GM08714 (cell line): Measurements from ENCODE around the gene XRCC1.
"Not testable (repeated sequence)": the region's sequence is repeated elsewhere in the genome, so short reads cannot be mapped to it uniquely, and the experiment has no call there.

Source experiments
- H3K4me3 ChIP-seq: fragments of 200-500 bp; sonication (Bioruptor generic); 2 replicates; pipeline ENCODE4 v1.5.1; 2014; ENCODE audit warnings: mild to moderate bottlenecking, low read length, inconsistent platforms
- ZNF274 ChIP-seq: IDR thresholded peaks from 2 replicates; pipeline ENCODE4 v1.6.1; 2012; ENCODE audit warnings: mild to moderate bottlenecking, low read depth, low read length

Gene XRCC1

DNA sequence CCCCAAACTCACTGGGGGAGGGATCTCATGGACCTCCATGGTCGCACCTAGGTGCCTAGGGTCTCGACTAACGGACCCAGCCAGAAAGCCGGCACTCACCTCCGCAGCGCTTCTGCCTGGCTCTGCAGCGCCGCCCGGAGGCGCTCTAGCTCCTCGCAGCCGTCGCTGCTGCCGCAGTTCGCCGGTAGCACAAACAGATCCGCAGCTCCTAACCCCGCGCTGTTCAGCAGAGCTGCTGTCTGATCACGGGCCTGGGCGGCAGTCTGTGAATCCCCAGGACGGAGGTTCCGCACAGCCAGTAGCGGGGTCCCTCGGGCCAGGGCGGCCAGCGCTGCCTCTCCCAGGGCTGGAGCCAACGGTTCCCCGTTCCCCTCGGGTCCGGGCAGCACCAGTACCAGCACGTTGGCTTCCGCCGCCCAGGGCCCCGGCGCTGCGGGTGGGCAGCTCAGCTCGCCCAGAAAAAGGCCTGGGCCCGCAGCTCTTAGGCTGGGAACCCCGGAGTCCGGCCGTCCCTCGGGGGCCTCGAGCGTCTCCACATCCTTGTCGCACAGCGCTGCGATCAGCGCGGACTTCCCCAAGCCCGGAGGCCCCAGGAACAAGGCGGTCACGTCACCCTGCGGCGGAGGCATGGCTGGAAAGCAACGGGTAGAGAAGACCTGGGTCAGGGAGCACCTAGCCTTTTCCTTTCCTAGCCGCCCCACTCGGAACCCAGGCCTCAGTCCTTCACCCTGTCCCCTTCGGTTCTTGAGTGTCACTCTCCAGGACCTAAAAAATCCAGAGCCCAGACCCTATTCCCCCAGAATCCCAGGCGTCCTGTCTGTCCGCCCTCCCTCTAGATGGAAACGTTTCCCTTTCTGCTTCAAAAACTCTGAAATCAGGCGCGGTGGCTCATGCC lies 19.6 kb upstream of the XRCC1 start:
- no peak for TF ChIP-seq ZNF274
- peak overlapping the region; percentile 78 for H3K4me3 ChIP-seq

DNA sequence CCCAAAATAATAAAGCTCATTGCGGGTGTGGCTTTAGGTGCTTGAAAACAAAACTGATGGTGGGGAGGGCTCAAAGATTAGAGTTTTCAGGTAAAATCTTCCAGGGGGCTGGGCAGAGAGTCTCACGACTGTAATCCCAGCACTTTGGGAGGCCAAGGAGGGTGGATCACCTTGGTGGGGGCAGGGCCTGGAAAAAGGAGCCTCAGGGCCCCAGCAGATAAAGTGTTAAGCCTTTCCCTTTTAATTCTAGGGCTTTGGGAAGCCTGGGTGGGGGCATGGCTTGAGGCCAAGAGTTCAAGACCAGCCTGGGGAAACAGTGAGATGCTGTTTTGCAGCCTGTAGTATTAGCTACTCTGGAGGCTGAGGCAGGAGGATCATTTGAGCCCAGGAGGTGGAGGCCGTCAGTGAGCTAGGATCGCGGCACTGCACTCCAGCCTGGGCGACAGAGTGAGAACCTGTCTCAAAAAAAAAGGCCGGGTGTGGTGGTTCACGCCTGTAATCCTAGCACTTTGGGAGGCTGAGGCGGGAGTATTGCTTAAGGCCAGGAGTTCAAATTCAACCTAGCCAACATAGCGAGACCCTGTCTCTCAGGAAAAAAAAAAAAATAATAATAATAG lies 18.9 kb upstream of the XRCC1 start:
- peak overlapping the region; percentile 78; the same call in 1 of the 2 replicates for H3K4me3 ChIP-seq
- TF ChIP-seq ZNF274, result no peak

DNA sequence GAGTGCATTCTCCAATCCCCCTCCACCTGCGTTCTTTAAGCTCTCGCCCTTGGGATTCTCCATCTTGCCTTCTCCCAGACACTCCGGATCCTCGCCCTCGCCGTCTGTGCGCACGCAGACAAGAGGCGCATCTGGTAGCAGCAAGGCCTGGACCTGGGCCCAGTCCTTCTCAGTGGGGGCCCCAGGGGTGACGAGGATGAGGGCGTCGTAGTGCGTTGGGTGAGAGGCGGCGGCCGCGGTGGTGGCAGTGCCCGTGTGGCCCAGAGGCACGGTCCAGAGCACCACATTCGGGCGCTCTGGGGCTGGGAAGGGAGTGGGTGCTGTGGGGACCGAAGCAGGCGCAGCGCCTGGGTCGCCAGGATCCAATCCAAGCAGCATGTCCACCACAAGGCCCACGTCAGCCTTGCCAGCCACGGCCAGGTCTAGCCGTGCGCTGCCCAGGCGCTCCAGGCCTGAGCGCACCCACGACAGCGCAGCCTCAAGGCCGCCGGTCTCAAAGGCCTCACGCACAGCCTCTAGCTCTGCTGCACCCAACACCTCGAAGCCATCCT lies 17.5 kb upstream of the XRCC1 start:
- TF ChIP-seq ZNF274, result no peak
- no peak overlapping the region for H3K4me3 ChIP-seq

DNA sequence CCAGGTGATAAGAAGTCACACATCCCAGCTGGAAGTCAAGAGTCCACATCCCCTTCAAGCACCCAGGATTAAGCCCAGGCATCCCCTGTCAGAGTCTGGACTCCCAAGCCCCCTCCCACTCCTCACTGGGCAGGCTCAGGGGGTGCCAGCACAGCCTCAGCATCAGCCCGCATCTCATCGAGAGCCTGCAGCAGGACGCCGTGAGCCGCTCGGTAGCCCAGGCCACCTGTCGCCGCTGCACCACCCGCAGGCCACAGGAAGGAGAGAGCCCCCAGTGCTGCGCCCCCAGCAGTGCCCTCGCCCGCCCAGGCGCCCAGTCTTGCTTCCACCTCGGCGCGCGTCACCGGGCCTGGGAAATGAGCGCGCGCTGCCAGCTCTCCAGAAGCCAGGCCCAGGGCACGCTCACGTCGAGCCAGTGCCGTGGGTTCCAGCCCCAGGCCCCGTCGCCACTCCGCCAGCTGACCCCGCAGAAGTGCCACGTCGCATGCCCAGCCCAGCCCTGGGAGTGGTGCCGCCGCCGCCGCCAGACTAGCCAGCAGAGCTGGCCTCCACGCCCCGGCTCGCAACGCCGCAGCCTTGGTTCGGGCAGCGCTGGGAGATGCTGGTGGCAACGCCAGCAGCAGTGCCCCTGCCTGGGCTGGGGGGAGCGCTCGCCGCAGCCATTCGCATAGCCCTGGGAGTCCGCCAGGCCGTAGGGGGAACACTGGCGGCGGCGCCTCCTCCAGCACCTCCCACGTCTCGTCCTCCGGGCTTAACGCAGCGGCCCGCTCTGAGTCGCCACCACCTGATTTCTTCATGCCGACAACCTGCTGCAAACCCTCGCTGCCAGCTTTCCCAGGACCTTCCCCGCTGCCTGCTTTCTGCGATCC lies 16.8 kb upstream of the XRCC1 start:
- H3K4me3 ChIP-seq, result no peak overlapping the region
- no peak for TF ChIP-seq ZNF274

DNA sequence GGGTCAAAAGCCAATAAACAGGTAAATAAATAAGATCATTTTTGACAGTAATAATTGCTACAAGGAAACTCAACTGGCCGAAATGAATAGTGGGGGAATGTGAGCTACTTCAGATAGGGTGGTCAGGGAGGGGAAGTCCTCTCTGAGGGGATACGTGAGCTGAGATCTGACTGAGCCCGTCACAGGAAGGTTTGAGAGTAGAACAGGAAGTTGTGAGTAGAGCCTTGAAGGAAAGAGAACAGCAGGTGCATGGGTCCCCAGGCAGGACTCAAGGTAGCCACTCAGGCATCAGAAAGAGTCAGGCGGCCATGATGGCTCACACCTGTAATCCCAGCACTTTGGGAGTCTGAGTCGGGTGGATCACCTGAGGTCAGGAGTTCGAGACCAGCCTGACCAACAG lies 14.4 kb upstream of the XRCC1 start:
- TF ChIP-seq ZNF274, result no peak
- no peak overlapping the region for H3K4me3 ChIP-seq

DNA sequence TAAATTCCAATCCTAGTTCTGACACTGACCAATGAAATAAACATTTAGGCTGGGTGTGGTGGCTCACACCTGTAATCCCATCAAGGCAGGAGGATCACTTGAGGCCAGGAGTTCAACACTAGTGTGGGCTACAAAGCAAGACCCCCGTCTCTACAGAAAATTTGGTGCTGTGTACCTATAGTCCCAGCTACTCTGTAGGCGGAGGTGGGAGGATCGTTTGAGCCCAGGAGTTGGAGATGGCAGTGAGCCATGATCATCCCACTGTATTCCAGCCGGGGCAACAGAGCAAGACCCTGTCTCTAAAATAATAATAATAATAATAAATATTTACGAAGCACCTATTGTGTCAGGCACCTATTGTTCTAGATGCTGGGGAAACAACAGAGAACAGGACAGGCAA lies 13.9 kb upstream of the XRCC1 start:
- TF ChIP-seq ZNF274, result no peak
- H3K4me3 ChIP-seq, result no peak overlapping the region

DNA sequence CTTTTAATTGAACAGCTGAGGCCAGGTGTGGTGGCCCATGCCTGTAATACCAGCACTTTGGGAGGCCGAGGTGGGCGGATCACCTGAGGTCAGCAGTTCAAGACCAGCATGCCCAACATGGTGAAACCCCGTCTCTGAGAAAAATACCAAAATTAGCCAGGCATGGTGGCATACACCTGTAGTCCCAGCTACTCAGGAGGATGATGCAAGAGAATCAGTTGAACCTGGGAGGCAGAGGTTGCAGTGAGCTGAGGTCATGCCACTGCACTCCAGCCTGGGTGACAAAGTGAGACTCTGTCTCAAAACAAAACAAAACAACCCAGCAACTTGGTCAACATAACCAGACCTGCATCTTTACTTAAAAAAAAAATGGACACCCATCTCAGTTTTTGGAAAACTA lies 11.7 kb upstream of the XRCC1 start:
- H3K4me3 ChIP-seq, result not testable (repeated sequence)

DNA sequence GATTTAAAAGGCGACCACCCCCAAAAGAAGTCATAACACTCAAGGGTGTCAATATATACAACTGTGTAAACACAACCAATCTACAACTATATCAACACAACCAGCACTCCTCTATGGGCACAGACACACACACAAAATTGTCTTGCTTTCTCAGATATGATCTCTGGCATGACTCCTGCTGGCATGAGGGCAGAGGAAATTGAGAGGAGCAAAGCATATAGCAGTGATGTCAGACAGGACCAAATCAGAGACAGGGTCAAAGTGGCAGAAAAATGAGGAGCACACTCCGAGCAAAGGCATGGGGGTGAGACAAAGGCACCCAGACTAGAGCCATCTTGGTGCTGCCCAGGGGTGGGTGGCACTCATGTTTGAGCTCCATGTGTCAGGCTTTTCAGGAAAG lies 11.0 kb upstream of the XRCC1 start:
- no peak for TF ChIP-seq ZNF274
- no peak overlapping the region for H3K4me3 ChIP-seq

DNA sequence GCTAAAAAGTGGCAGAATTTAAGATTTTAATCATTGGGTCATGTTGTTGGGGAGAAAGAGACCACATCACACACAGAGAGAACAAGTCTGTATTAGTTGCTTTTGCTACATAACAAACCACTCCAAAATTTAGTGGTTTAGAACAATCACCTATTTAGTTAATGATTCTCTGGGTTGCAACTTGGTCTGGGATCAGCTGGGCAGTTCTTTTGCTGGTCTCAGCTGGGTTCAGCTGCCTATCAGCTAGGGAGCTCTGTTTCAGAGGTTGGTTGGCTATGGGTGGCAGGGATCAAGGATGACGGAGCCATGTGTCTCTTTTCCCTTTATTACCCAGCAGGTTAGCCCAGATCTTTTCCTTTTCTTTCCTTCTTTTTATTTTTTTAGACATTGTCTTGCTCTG lies 9.2 kb upstream of the XRCC1 start:
- peak overlapping the region; percentile 8; the same call in 1 of the 2 replicates for H3K4me3 ChIP-seq
- TF ChIP-seq ZNF274, result no peak

DNA sequence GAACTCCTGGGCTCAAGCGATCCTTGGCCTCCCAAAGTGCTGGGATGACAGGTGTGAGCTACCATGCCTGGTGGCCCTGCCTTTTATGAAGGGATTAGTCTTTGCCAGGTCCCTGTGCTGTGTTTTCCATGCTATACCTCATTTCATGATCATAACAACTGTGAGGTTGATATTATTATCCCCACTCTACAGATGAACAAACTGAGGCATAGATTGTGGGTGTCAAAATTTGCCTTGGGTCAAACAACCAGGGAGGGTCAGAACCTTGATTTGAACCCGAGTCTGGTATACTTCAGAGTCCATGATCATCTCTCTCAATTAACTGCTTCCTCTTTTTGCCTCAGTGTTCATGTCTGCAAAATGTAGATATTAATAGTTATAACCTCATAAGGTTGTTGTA lies 7.2 kb upstream of the XRCC1 start:
- no peak for TF ChIP-seq ZNF274
- H3K4me3 ChIP-seq, result peak overlapping the region; percentile 78; the same call in 1 of the 2 replicates

DNA sequence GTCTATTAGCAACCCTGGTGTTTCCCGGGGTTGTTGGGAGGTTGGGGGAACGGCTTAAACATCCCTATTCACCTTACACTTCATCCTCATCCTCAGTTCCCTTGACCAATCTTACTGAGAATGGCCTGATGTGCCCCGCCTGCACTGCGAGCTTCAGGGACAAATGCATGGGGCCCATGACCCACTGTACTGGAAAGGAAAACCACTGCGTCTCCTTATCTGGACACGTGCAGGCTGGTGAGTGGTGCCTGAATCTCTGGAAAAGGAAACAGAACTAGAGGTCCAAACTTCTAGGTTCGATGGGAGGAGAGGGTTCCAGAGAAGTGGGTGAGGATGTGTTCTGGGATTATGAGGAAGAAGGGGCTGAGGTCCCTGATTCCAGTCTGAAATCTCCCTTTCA lies 6.1 kb upstream of the XRCC1 start:
- peak overlapping the region; percentile 78; the same call in 1 of the 2 replicates for H3K4me3 ChIP-seq
- no peak for TF ChIP-seq ZNF274

DNA sequence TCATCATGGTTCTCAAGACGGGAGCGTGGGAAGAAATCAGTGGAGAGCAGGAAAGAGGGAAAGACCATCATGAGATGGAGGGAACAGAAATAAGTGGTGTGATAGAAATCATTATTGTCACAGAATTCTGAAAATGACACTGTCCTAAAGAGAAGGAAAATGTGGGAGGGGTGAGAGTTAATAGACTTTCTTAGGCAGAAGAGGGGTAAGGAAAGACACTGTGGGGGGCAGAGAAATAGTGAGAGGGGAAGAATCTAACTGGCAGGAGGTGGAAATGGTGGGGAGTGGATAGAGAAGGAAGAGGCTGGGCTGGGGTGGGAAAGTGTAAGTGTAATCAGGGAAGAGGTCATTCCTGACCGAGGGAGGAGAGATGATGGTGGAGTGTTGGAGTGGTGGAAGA lies 3.5 kb upstream of the XRCC1 start:
- no peak overlapping the region for H3K4me3 ChIP-seq
- TF ChIP-seq ZNF274, result no peak

DNA sequence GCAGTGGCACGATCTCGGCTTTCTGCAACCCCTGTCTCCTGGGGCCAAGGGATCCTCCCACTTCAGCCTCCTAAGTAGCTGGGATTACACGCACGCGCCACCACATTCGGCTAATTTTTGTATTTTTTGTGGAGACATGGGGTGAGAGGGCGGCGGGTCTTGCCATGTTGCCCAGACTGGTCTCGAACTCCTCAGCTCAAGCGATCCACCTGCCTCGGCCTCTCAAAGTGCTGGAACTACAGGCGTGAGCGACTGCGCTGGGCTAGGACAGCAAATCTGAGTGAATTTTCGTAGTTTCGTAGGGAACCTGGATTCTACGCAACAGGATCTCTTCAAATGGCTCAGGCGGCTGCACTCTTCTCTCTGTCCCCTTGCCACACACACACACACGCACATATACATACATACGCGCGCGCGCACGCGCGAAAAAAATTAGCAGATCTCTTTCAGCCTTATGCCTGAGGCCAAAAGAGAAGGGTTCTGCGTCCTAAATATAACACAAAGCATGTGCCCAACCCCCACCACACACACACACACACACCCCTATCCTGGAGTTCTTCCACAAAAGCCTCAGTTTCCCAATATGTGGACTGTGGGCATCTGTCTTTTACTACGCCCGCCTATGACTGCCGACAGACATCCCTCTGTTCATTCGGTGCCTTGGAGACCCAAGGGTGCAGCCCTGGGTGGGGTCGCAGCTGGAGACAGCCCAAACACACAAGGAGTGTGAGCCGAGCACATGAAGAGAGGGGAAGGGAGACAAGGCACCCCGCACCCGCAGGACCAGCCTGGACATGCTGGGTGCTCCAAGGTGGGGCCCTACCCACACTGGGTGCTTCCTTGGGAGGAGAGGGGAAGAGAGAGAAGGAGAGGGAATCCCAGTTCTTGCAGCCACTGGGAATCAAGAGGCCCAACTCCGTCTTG lies 890 bp upstream of the XRCC1 start:
- TF ChIP-seq ZNF274, result no peak
- H3K4me3 ChIP-seq, result peak overlapping the region; percentile 48
